Mesenchymal stem cell (in vitro differentiated cells and primary cell): ENCODE measurements around the gene CDC5L.

Experiments used
- DNase-seq: peaks from one replicate; pipeline ENCODE4 v3.0.0-alpha.2; 2013
- H2AFZ ChIP-seq: one replicate; pipeline ENCODE4 v1.6.1; 2013; ENCODE audit warnings: low read depth, mild to moderate bottlenecking, control low read depth, inconsistent platforms, low read length, moderate library complexity
- H2AK5ac ChIP-seq: 2 replicates; pipeline ENCODE4 v1.6.1; 2013; ENCODE audit warnings: low read length, moderate library complexity, mild to moderate bottlenecking, inconsistent platforms; ENCODE audit not compliant: severe bottlenecking
- H2BK120ac ChIP-seq: one replicate; pipeline ENCODE4 v1.6.1; 2013; ENCODE audit warnings: low read depth, mild to moderate bottlenecking, inconsistent platforms, low read length, moderate library complexity
- H2BK12ac ChIP-seq, 2 experiments: one replicate each; pipeline ENCODE4 v1.6.1; 2013; ENCODE audit warnings: inconsistent platforms in 2 of 2, low read length in 2 of 2, mild to moderate bottlenecking in 2 of 2, moderate library complexity in 2 of 2, control low read depth in 1 of 2
- H2BK15ac ChIP-seq: one replicate; pipeline ENCODE4 v1.6.1; 2013; ENCODE audit warnings: mild to moderate bottlenecking, low read depth, inconsistent platforms; ENCODE audit not compliant: poor library complexity, severe bottlenecking
- H2BK5ac ChIP-seq: 2 replicates; pipeline ENCODE4 v1.6.1; 2013; ENCODE audit warnings: low read depth, mild to moderate bottlenecking, low read length, control low read depth, inconsistent platforms; ENCODE audit not compliant: poor library complexity, severe bottlenecking
- H3K14ac ChIP-seq, 2 experiments: one replicate each; pipeline ENCODE4 v1.6.1; 2013; ENCODE audit warnings: inconsistent platforms in 2 of 2, low read length in 2 of 2, control low read depth in 1 of 2, mild to moderate bottlenecking in 1 of 2, moderate library complexity in 1 of 2
- H3K18ac ChIP-seq, 2 experiments: one replicate each; pipeline ENCODE4 v1.6.1; 2013; ENCODE audit warnings: inconsistent platforms in 2 of 2, low read length in 2 of 2, control low read depth in 1 of 2, low read depth in 1 of 2, mild to moderate bottlenecking in 1 of 2
- H3K23ac ChIP-seq, 2 experiments: one replicate each; pipeline ENCODE4 v1.6.1; 2013; ENCODE audit warnings: inconsistent platforms in 2 of 2, low read length in 2 of 2, mild to moderate bottlenecking in 2 of 2, moderate library complexity in 2 of 2, control low read depth in 1 of 2
- H3K27ac ChIP-seq: 2 replicates; pipeline ENCODE4 v1.5.1; 2013; ENCODE audit warnings: mild to moderate bottlenecking, moderate library complexity, low read length, control low read depth, inconsistent platforms; ENCODE audit not compliant: poor library complexity, severe bottlenecking
- H3K27me3 ChIP-seq, 2 experiments: 2 replicates each; pipeline versions ENCODE4 v1.6.1 to v1.7.0; 2013; ENCODE audit warnings: low read length in 2 of 2, mild to moderate bottlenecking in 2 of 2, moderate library complexity in 2 of 2, control low read depth in 1 of 2, inconsistent platforms in 1 of 2; ENCODE audit not compliant: control insufficient read depth in 1 of 2, insufficient read depth in 1 of 2
- H3K36me3 ChIP-seq, 2 experiments: 2 replicates each; pipeline versions ENCODE4 v1.6.1 to v1.7.0; 2013; ENCODE audit warnings: low read length in 2 of 2, control low read depth in 1 of 2, inconsistent platforms in 1 of 2, low read depth in 1 of 2, mild to moderate bottlenecking in 1 of 2; ENCODE audit not compliant: insufficient read depth in 2 of 2, control insufficient read depth in 1 of 2
- H3K4ac ChIP-seq, 2 experiments: one replicate each; pipeline ENCODE4 v1.6.1; 2013; ENCODE audit warnings: inconsistent platforms in 2 of 2, low read length in 2 of 2, mild to moderate bottlenecking in 2 of 2, moderate library complexity in 2 of 2, control low read depth in 1 of 2, low read depth in 1 of 2
- H3K4me1 ChIP-seq: 2 replicates; pipeline ENCODE4 v1.6.1; 2013; ENCODE audit warnings: low read depth, low read length, control low read depth; ENCODE audit not compliant: control insufficient read depth, insufficient read depth
- H3K4me2 ChIP-seq: 2 replicates; pipeline ENCODE4 v1.6.1; 2013; ENCODE audit warnings: low read length, mild to moderate bottlenecking, inconsistent platforms; ENCODE audit not compliant: poor library complexity, severe bottlenecking
- H3K4me3 ChIP-seq, 2 experiments: 2 replicates each; pipeline versions ENCODE4 v1.5.1 to v1.7.0; 2013; ENCODE audit warnings: low read length in 2 of 2, mild to moderate bottlenecking in 2 of 2, control low read depth in 1 of 2, low read depth in 1 of 2; ENCODE audit not compliant: insufficient read depth in 1 of 2
- H3K79me1 ChIP-seq: replicated peaks from 2 replicates; pipeline ENCODE4 v1.6.1; 2013; ENCODE audit warnings: mild to moderate bottlenecking, control low read depth, low read length, inconsistent platforms; ENCODE audit not compliant: poor library complexity, severe bottlenecking
- H3K9ac ChIP-seq: 2 replicates; pipeline ENCODE4 v1.7.0; 2013; ENCODE audit warnings: mild to moderate bottlenecking, low read length, moderate library complexity
- H3K9me3 ChIP-seq: 2 replicates; pipeline ENCODE4 v1.7.0; 2013; ENCODE audit warnings: mild to moderate bottlenecking, low read length; ENCODE audit not compliant: control insufficient read depth
- H4K8ac ChIP-seq: one replicate; pipeline ENCODE4 v1.6.1; 2013; ENCODE audit warnings: inconsistent platforms, mild to moderate bottlenecking, low read length, moderate library complexity
- H4K91ac ChIP-seq: one replicate; pipeline ENCODE4 v1.6.1; 2013; ENCODE audit warnings: mild to moderate bottlenecking, low read length, inconsistent platforms
- WGBS: methylation state at CpG from one replicate; pipeline ENCODE4 v1.1.7; 2013; ENCODE audit warnings: mixed read lengths; 5-methylcytosine and 5-hydroxymethylcytosine counted together

Gene CDC5L

GRCh38 chr6:44415873-44416502 lies 28.5 kb downstream of the CDC5L start:
- H3K4me3 ChIP-seq, result no peak overlapping the region
- H2AFZ ChIP-seq, result no peak overlapping the region
- peak overlapping the region; percentile 4 for H3K27ac ChIP-seq
- H2BK120ac ChIP-seq, result no peak overlapping the region
- no peak overlapping the region for H4K8ac ChIP-seq
- H3K27me3 ChIP-seq, result no peaks in the 10 kb centered on the region
- peaks cover 7% of the 10 kb centered on the region for H3K4me1 ChIP-seq
- H3K4me2 ChIP-seq, result no peak overlapping the region
- H2BK15ac ChIP-seq, result no peak overlapping the region
- peak overlapping the region in 1 of 2 experiments; percentile 61 for H3K14ac ChIP-seq
- H3K4ac ChIP-seq, result no peak overlapping the region
- H3K9ac ChIP-seq, result no peak overlapping the region
- H3K23ac ChIP-seq, result no peak overlapping the region
- H3K18ac ChIP-seq, result no peak overlapping the region
- 95% methylated on average over 1 of the region's 1 CpG for WGBS
- H3K36me3 ChIP-seq, result peaks cover 23 to 66% of the 10 kb centered on the region in 2 experiments
- H3K79me1 ChIP-seq, result peaks cover 29% of the 10 kb centered on the region
- no peak overlapping the region for H2BK12ac ChIP-seq
- no peak overlapping the region for H2AK5ac ChIP-seq
- H3K9me3 ChIP-seq, result no peaks in the 10 kb centered on the region
- H4K91ac ChIP-seq, result no peak overlapping the region
- H2BK5ac ChIP-seq, result no peak overlapping the region
- DNase-seq, result peak; percentile 68

- Histone ChIP-seq H3K4me1 (peaks cover 2% of the 10 kb centered on the region), H3K79me1 (peaks cover 14% of the 10 kb centered on the region), H3K4me3 (no peak overlapping the region), H2BK15ac (no peak overlapping the region), H4K91ac (no peak overlapping the region), H3K23ac (no peak overlapping the region), H2BK5ac (no peak overlapping the region), H2BK12ac (no peak overlapping the region), H2BK120ac (no peak overlapping the region), H3K9me3 (no peaks in the 10 kb centered on the region), H2AFZ (no peak overlapping the region), H4K8ac (no peak overlapping the region), H3K14ac (no peak overlapping the region), H2AK5ac (no peak overlapping the region), H3K9ac (no peak overlapping the region), H3K36me3 (peaks cover 9 to 86% of the 10 kb centered on the region in 2 experiments), H3K4me2 (no peak overlapping the region), H3K18ac (no peak overlapping the region), H3K27ac (no peak overlapping the region), H3K4ac (no peak overlapping the region), H3K27me3 (no peaks in the 10 kb centered on the region)
- DNase-seq, result no peak
- WGBS, result 98% methylated on average over 3 of the region's 5 CpGs
These were observed 35.0 kb downstream of the CDC5L start for GRCh38 chr6:44422531-44422930.

GRCh38 chr6:44423306-44423705 lies 35.8 kb downstream of the CDC5L start:
- Histone ChIP-seq H2BK5ac (no peak overlapping the region), H4K91ac (no peak overlapping the region), H3K9ac (no peak overlapping the region), H2BK120ac (no peak overlapping the region), H3K9me3 (no peaks in the 10 kb centered on the region), H3K79me1 (peaks cover 13% of the 10 kb centered on the region), H3K4ac (no peak overlapping the region), H2AFZ (no peak overlapping the region), H3K36me3 (peaks cover 9 to 86% of the 10 kb centered on the region in 2 experiments), H3K4me3 (no peak overlapping the region), H2AK5ac (no peak overlapping the region), H3K18ac (no peak overlapping the region), H3K27ac (no peak overlapping the region), H4K8ac (no peak overlapping the region), H3K27me3 (no peaks in the 10 kb centered on the region), H2BK15ac (no peak overlapping the region), H3K4me1 (peaks cover 2% of the 10 kb centered on the region), H2BK12ac (no peak overlapping the region), H3K23ac (no peak overlapping the region), H3K14ac (no peak overlapping the region), H3K4me2 (no peak overlapping the region)
- no peak for DNase-seq

- H2BK12ac ChIP-seq, result no peak overlapping the region
- H3K36me3 ChIP-seq, result peaks cover 5 to 77% of the 10 kb centered on the region in 2 experiments
- peaks cover 5% of the 10 kb centered on the region for H3K79me1 ChIP-seq
- H2AK5ac ChIP-seq, result no peak overlapping the region
- H3K9me3 ChIP-seq, result no peaks in the 10 kb centered on the region
- H3K4me2 ChIP-seq, result no peak overlapping the region
- 98% methylated on average over 4 of the region's 6 CpGs for WGBS
- H2BK120ac ChIP-seq, result no peak overlapping the region
- H2BK5ac ChIP-seq, result no peak overlapping the region
- no peak overlapping the region for H2BK15ac ChIP-seq
- H3K9ac ChIP-seq, result no peak overlapping the region
- no peak overlapping the region for H3K14ac ChIP-seq
- no peak overlapping the region for H4K8ac ChIP-seq
- H4K91ac ChIP-seq, result no peak overlapping the region
- no peak for DNase-seq
- no peak overlapping the region for H3K18ac ChIP-seq
- H3K27ac ChIP-seq, result no peak overlapping the region
- H3K23ac ChIP-seq, result no peak overlapping the region
- no peak overlapping the region for H3K4ac ChIP-seq
- peaks cover 5% of the 10 kb centered on the region for H3K4me1 ChIP-seq
- H2AFZ ChIP-seq, result no peak overlapping the region
- no peaks in the 10 kb centered on the region for H3K27me3 ChIP-seq
- no peak overlapping the region for H3K4me3 ChIP-seq
These were observed 38.4 kb downstream of the CDC5L start for GRCh38 chr6:44425951-44426350.
